Measurements from ENCODE around the gene TBC1D7. TPM values are rescaled to one million over a fixed set of nuclear protein-coding genes. Genes with fewer than 3 reads are reported as not detected.
A peak's percentile ranks its signal among the peaks of the same experiment; 100 is the strongest.

The TBC1D7 gene
- total RNA-seq, 1 experiment from 2014 or later = 18.5 TPM

DNA sequence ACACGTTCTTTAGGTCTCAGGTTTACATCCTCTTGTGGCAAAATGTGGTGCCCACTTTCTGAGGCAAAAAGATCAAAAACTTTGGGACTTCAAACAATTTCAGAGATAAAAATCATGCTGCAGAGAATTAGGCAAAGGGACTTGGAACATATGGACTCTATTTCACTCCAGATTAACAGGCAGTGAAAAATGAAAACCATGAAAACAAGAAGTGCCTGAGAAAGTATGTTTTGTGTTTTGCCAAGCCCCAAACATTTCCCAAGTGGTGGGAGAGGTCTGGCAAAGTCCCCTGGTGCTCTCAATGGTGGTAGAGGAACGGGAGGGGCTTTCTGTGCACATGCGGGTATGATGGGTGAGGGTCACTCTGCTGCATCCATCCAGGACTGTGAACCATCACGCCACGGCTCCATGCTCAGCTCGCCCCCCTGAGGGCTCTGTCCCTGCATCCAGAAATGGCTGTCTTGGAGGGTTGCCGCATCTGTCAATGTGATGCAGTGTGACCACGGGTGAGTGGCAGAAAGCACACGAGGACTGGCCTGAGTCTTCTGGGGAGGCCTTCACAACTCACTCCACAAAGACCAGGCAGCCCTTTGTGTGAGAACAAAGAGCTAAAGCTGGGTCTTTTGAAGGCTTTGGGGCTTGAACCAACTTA lies 43.2 kb upstream of the TBC1D7 start:
- no peak overlapping the region for H3K9ac ChIP-seq (ENCODE audit: low read length)
- no TSS peak for BruUV-seq (replicated peaks)
- H2AFZ ChIP-seq (ENCODE audit: low read length) = no peak overlapping the region
- no peak overlapping the region for H3K4me2 ChIP-seq (ENCODE audit: low read length)
- no peaks in the 10 kb centered on the region for H3K79me2 ChIP-seq (ENCODE audit: low read length)
- no peaks in the 10 kb centered on the region for H3K9me3 ChIP-seq (ENCODE audit: low read length)
- intact Hi-C loops (cut with micrococcal nuclease) = no loop called here
- H3K4me3 ChIP-seq (ENCODE audit: low read length) = no peak overlapping the region
- POLR2A ChIA-PET (ENCODE audit: unreplicated experiment) = interaction anchor here (0.9 kb wide), 1 partner anchor 15 kb away, joined by 4 read pairs; no protein-coding TSS in a partner anchor
- peaks cover 12% of the 10 kb centered on the region for H3K4me1 ChIP-seq (ENCODE audit: insufficient read depth, low read length)
- H3K9me2 ChIP-seq (replicated peaks; ENCODE audit: low read length) = no peaks in the 10 kb centered on the region
- no peaks in the 10 kb centered on the region for H3F3A ChIP-seq (ENCODE audit: low read length, unreplicated experiment)
- H3K27me3 ChIP-seq (ENCODE audit: low read length) = no peaks in the 10 kb centered on the region
- DNase-seq (no peak), ATAC-seq (no peak)
- no peak overlapping the region for H3K27ac ChIP-seq (ENCODE audit: low read length)
- TF ChIP-seq, protein P1, sequence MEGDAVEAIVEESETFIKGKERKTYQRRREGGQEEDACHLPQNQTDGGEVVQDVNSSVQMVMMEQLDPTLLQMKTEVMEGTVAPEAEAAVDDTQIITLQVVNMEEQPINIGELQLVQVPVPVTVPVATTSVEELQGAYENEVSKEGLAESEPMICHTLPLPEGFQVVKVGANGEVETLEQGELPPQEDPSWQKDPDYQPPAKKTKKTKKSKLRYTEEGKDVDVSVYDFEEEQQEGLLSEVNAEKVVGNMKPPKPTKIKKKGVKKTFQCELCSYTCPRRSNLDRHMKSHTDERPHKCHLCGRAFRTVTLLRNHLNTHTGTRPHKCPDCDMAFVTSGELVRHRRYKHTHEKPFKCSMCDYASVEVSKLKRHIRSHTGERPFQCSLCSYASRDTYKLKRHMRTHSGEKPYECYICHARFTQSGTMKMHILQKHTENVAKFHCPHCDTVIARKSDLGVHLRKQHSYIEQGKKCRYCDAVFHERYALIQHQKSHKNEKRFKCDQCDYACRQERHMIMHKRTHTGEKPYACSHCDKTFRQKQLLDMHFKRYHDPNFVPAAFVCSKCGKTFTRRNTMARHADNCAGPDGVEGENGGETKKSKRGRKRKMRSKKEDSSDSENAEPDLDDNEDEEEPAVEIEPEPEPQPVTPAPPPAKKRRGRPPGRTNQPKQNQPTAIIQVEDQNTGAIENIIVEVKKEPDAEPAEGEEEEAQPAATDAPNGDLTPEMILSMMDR (conservative IDR thresholded peaks at IDR 0.05; ENCODE audit: low read depth, low read length) = no peak
- TF ChIP-seq EZH2 (IDR thresholded peaks at IDR 0.05; ENCODE audit: low read length, unreplicated experiment) = no peak
- no peak for TF ChIP-seq EZH2phosphoT487 (IDR thresholded peaks at IDR 0.05; ENCODE audit: borderline replicate concordance, low read length)
- CTCF ChIA-PET = no interaction called here
- H3K36me3 ChIP-seq (ENCODE audit: low read depth, low read length) = no peaks in the 10 kb centered on the region
- no peaks in the 10 kb centered on the region for H4K20me1 ChIP-seq (ENCODE audit: low read length)

GRCh38 chr6:13370623-13371022 lies 42.3 kb upstream of the TBC1D7 start:
- ChIA-PET CTCF (no interaction called here), POLR2A (ENCODE audit: unreplicated experiment) (no interaction called here)
- no peak overlapping the region for H2AFZ ChIP-seq (ENCODE audit: low read length)
- DNase-seq (peak; percentile 66), ATAC-seq (peak; percentile 67)
- intact Hi-C loops (cut with micrococcal nuclease) = no loop called here
- no peaks in the 10 kb centered on the region for H3K79me2 ChIP-seq (ENCODE audit: low read length)
- no peak overlapping the region for H3K27ac ChIP-seq (ENCODE audit: low read length)
- H3K9me3 ChIP-seq (ENCODE audit: low read length) = no peaks in the 10 kb centered on the region
- no peak overlapping the region for H3K9ac ChIP-seq (ENCODE audit: low read length)
- no peaks in the 10 kb centered on the region for H3K36me3 ChIP-seq (ENCODE audit: low read depth, low read length)
- peaks cover 12% of the 10 kb centered on the region for H3K4me1 ChIP-seq (ENCODE audit: insufficient read depth, low read length)
- no peaks in the 10 kb centered on the region for H3K27me3 ChIP-seq (ENCODE audit: low read length)
- H3K4me3 ChIP-seq (ENCODE audit: low read length) = no peak overlapping the region
- no peaks in the 10 kb centered on the region for H4K20me1 ChIP-seq (ENCODE audit: low read length)
- H3K4me2 ChIP-seq (ENCODE audit: low read length) = no peak overlapping the region
- H3F3A ChIP-seq (ENCODE audit: low read length, unreplicated experiment) = no peaks in the 10 kb centered on the region
- no peak for TF ChIP-seq EZH2phosphoT487 (IDR thresholded peaks at IDR 0.05; ENCODE audit: borderline replicate concordance, low read length)
- H3K9me2 ChIP-seq (replicated peaks; ENCODE audit: low read length) = no peaks in the 10 kb centered on the region
- no TSS peak for BruUV-seq (replicated peaks)

DNA sequence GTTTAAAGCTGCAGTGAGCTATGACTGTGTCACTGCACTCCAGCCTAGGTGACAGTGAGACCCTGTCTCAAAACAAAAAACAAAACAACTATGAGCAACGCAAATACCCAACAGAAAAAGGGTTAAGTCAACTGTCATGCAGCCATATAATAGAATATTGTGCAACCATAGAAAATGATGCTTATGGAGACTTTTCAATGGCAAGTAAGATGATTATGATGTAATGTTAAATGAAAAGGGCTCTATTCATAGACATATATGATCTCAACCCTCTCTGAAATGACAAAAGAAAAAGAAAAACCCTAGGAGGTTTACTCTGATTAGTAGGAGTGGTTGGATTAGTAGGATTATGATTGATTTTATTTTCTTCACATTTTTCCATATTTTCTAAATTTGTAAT lies 41.3 kb upstream of the TBC1D7 start:
- Histone ChIP-seq H3K79me2 (ENCODE audit: low read length) (no peaks in the 10 kb centered on the region), H3K4me1 (ENCODE audit: insufficient read depth, low read length) (peaks cover 12% of the 10 kb centered on the region), H3K9me2 (replicated peaks; ENCODE audit: low read length) (no peaks in the 10 kb centered on the region), H3K27me3 (ENCODE audit: low read length) (no peaks in the 10 kb centered on the region), H3K4me3 (ENCODE audit: low read length) (no peak overlapping the region), H3K36me3 (ENCODE audit: low read depth, low read length) (no peaks in the 10 kb centered on the region), H3K27ac (ENCODE audit: low read length) (no peak overlapping the region), H4K20me1 (ENCODE audit: low read length) (no peaks in the 10 kb centered on the region), H2AFZ (ENCODE audit: low read length) (no peak overlapping the region), H3K9me3 (ENCODE audit: low read length) (no peaks in the 10 kb centered on the region), H3F3A (ENCODE audit: low read length, unreplicated experiment) (no peaks in the 10 kb centered on the region), H3K4me2 (ENCODE audit: low read length) (no peak overlapping the region), H3K9ac (ENCODE audit: low read length) (no peak overlapping the region)
- DNase-seq = no peak
- ChIA-PET CTCF (no interaction called here), POLR2A (ENCODE audit: unreplicated experiment) (interaction anchor here (0.6 kb wide), 1 partner anchor 11 kb away, joined by 4 read pairs; no protein-coding TSS in a partner anchor)
- no TSS peak for BruUV-seq (replicated peaks)
- no peak for ATAC-seq
- TF ChIP-seq EZH2phosphoT487 (IDR thresholded peaks at IDR 0.05; ENCODE audit: borderline replicate concordance, low read length) = no peak
- TF ChIP-seq EZH2 (IDR thresholded peaks at IDR 0.05; ENCODE audit: low read length, unreplicated experiment) = no peak
- TF ChIP-seq, protein P1 (conservative IDR thresholded peaks at IDR 0.05; ENCODE audit: low read depth, low read length) = no peak
- intact Hi-C loops (cut with micrococcal nuclease) = no loop called here

Measured in PC-3 (cell line).